GM23248 (cell line): ENCODE data around the gene P2RX1.

Experiments
- EZH2 ChIP-seq: fragments of 200-600 bp; sonication (generic); IDR thresholded peaks from 2 replicates; pipeline ENCODE4 v1.6.1; 2018; ENCODE audit warnings: antibody characterized with exemption, mild to moderate bottlenecking; ENCODE audit not compliant: insufficient read depth, poor library complexity, severe bottlenecking
- EZH2phosphoT487 ChIP-seq: fragments of 200-600 bp; sonication (generic); IDR thresholded peaks from 2 replicates; pipeline ENCODE4 v1.6.1; 2018; ENCODE audit warnings: antibody characterized with exemption, moderate library complexity, mild to moderate bottlenecking, low read depth; ENCODE audit not compliant: insufficient read depth

GRCh38 chr17:3870871-3871306 is 45.4 kb downstream of the P2RX1 start:
- TF ChIP-seq EZH2 = no peak
- TF ChIP-seq EZH2phosphoT487 = no peak
